Esophagus squamous epithelium (tissue), 5 donors: ENCODE results near the gene KIF5C. TPM values are rescaled to one million over a fixed set of nuclear protein-coding genes. Genes with fewer than 3 reads are reported as not detected.

Source experiments
- DNase-seq: peaks from one replicate; lab custom pipeline; 2025; lab: John Stamatoyannopoulos, UW
- H3K27ac ChIP-seq, 4 donors: fragments of 200-600 bp; sonication (generic); one replicate each; pipeline ENCODE4 v1.5.1; 2016 to 2019; ENCODE audit warnings: mild to moderate bottlenecking in 1 of 4
- H3K27me3 ChIP-seq, 4 donors: fragments of 200-600 bp; sonication (generic); 1 replicate in 3 of 4; 2 replicates in 1 of 4; pipeline versions ENCODE4 v1.5.1 to v1.6.0; 2017 to 2021; ENCODE audit warnings: antibody characterized with exemption in 1 of 4
- H3K36me3 ChIP-seq, 3 donors: fragments of 200-600 bp; sonication (generic); one replicate each; pipeline ENCODE4 v1.5.1; 2016 to 2019
- H3K4me1 ChIP-seq, 3 donors: fragments of 200-600 bp; sonication (generic); one replicate each; pipeline ENCODE4 v1.5.1; 2017 to 2019
- H3K4me3 ChIP-seq, 4 donors: fragments of 200-600 bp; sonication (generic); 1 replicate in 3 of 4; 2 replicates in 1 of 4; pipeline ENCODE4 v1.5.1; 2016 to 2019; ENCODE audit warnings: mild to moderate bottlenecking in 2 of 4, moderate library complexity in 1 of 4
- H3K9me3 ChIP-seq, 3 donors: fragments of 200-600 bp; sonication (generic); one replicate each; pipeline ENCODE4 v1.5.1; 2016 to 2019
- CTCF ChIP-seq, 6 experiments: fragments of 450-650 bp in 4 of 6; fragments of 200-600 bp in 2 of 6; sonication (generic) in 2 of 6; IDR thresholded peaks; one replicate each; pipeline ENCODE4 v1.5.1; 2016 to 2019; ENCODE audit warnings: antibody characterized with exemption in 6 of 6, mild to moderate bottlenecking in 4 of 6, moderate library complexity in 4 of 6
- POLR2A ChIP-seq, 4 donors: fragments of 450-650 bp; IDR thresholded peaks; one replicate each; pipeline ENCODE4 v1.6.1; 2017; ENCODE audit warnings: antibody characterized with exemption in 4 of 4, mild to moderate bottlenecking in 4 of 4, moderate library complexity in 3 of 4
- WGBS, 2 donors: methylation state at CpG; one replicate each; pipeline ENCODE4 v1.1.5; 2018; 5-methylcytosine and 5-hydroxymethylcytosine counted together
- intact Hi-C: fragments of 100-400 bp; cut with DNase I; formaldehyde crosslinking; loops from one replicate; pipeline ENCODE4 v1.15.0; 2022
- total RNA-seq, 4 donors: library from RNA; depleted of rRNA; stranded (reverse); fragments of >200 nt; gene quantifications; one replicate each; pipeline ENCODE4 v1.1.0, GENCODE V29; 2016
- donor health status: DM: yes; HTN: yes; CAD: no.

Gene KIF5C
- total RNA-seq, 4 donors from 2014 or later: 0.09 to 2.3 (median 0.41) TPM; not detected in 1

DNA sequence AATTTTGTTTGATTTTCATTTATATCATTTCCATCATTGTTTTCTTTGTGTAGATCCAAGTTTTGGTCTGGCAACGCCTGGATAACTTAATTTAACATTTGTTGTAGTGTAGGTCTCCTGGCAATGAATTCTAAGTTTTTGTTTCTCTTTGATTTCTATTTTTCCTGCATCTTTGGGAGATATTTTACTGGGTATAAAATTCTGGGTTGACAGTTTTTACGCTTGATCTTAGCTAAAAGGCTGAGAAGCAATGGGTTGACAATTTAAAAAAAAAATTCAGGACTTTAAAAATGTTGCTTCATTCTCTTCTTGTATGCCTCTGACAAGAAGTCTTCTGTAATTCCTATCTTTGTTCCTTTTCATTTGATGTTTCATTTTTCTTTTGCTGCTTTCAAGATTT, 172.1 kb downstream of the KIF5C start:
- DNase-seq: no peak
- H3K27me3 ChIP-seq: peaks cover 0 to 3% (median 0%) of the 10 kb centered on the region in 4 donors
- H3K4me1 ChIP-seq: no peaks in the 10 kb centered on the region
- intact Hi-C loops: no loop called here
- 80 to 87% methylated on average over 2 of the region's 2 CpGs for WGBS, 2 donors
- H3K9me3 ChIP-seq: no peaks in the 10 kb centered on the region
- TF ChIP-seq POLR2A (IDR thresholded peaks at IDR 0.05): no peak
- H3K36me3 ChIP-seq: no peaks in the 10 kb centered on the region
- no peak overlapping the region for H3K27ac ChIP-seq
- H3K4me3 ChIP-seq: no peak overlapping the region

- WGBS, 2 donors: 72 to 83% methylated on average over 2 of the region's 2 CpGs
- no peaks in the 10 kb centered on the region for H3K36me3 ChIP-seq
- TF ChIP-seq CTCF (IDR thresholded peaks at IDR 0.05) (no peak), POLR2A (IDR thresholded peaks at IDR 0.05) (no peak)
Measured at GRCh38 chr2:149049142-149049541, 174.1 kb downstream of the KIF5C start.

GRCh38 chr2:149050188-149050587, 175.2 kb downstream of the KIF5C start:
- Histone ChIP-seq H3K27me3 (no peaks in the 10 kb centered on the region), H3K9me3 (no peaks in the 10 kb centered on the region), H3K4me3 (no peak overlapping the region), H3K27ac (no peak overlapping the region), H3K36me3 (no peaks in the 10 kb centered on the region), H3K4me1 (no peaks in the 10 kb centered on the region)
- WGBS, 2 donors: 63 to 68% methylated on average over 6 of the region's 6 CpGs
- no peak for DNase-seq
- TF ChIP-seq CTCF (IDR thresholded peaks at IDR 0.05) (no peak), POLR2A (IDR thresholded peaks at IDR 0.05) (no peak)
- intact Hi-C loops: no loop called here

More at GRCh38 chr2:149049142-149049541, 174.1 kb downstream of the KIF5C start:
- no peak for DNase-seq
- Histone ChIP-seq H3K27ac (no peak overlapping the region), H3K4me1 (no peaks in the 10 kb centered on the region), H3K9me3 (no peaks in the 10 kb centered on the region), H3K4me3 (no peak overlapping the region), H3K27me3 (no peaks in the 10 kb centered on the region)
- intact Hi-C loops: no loop called here

DNA sequence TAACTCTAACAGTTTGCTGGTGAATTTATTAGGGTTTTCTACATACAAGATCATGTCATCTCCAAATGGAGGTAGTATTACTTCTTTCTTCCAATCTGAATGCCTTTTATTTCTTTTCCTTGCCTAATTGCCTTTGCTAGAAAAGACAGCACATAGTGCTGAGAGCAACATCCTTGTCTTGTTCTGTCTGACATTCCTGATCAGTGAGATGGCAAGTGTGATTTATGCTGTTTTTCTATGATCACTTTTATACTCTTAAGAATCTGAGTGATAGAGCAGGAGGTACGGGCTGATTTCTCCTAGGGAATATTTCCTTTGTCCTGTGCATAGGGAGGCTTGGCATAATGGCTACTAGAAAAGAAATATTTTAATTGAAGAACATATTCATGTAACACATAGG, 180.7 kb downstream of the KIF5C start:
- no peak overlapping the region for H3K27ac ChIP-seq
- no peaks in the 10 kb centered on the region for H3K9me3 ChIP-seq
- WGBS, 2 donors: 22 to 32% methylated on average over 1 of the region's 1 CpG
- H3K4me1 ChIP-seq: peaks cover 0 to 11% (median 0%) of the 10 kb centered on the region in 3 donors
- intact Hi-C loops: no loop called here
- DNase-seq: no peak
- no peak overlapping the region for H3K4me3 ChIP-seq
- no peak for TF ChIP-seq CTCF (IDR thresholded peaks at IDR 0.05)
- no peak for TF ChIP-seq POLR2A (IDR thresholded peaks at IDR 0.05)
- no peaks in the 10 kb centered on the region for H3K36me3 ChIP-seq
- no peaks in the 10 kb centered on the region for H3K27me3 ChIP-seq

DNA sequence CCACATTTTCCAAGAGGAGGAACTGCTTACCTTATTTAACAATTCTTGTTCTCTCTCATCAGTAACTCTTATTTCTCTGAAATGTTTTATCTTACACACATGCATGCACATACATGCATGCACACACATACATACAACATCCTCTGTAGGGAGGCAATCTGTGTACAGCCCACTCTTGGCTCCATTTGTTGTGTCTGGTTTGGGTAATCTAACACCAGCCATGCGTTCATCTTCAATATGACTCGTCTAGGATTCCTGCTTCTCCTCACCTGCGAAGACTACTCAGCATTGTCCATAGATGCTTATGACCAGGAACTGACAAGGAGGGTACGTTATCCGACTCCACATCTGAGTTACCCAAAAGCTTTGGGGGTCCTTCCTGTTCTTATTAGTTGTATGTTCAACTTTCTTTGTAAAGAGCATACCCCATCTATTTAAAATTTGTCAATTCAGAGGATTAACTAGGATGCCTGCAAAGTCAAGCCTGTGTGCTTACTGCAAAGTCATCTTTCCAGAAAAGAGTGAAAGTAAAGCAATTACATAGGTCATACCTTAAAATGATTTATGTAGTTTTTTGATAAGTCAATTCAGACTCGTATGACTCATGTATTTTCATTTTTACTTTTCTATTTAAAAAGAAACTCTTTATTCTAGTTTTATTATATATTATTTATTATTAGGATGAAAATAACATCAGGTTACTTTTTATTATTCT, 181.7 kb downstream of the KIF5C start:
- Histone ChIP-seq H3K27ac (no peak overlapping the region), H3K4me1 (peaks cover 0 to 11% (median 0%) of the 10 kb centered on the region in 3 donors), H3K36me3 (no peaks in the 10 kb centered on the region), H3K4me3 (no peak overlapping the region), H3K9me3 (no peaks in the 10 kb centered on the region), H3K27me3 (no peaks in the 10 kb centered on the region)
- DNase-seq: no peak
- intact Hi-C loops: no loop called here
- 72 to 77% methylated on average over 6 of the region's 6 CpGs for WGBS, 2 donors
- TF ChIP-seq CTCF (IDR thresholded peaks at IDR 0.05) (no peak), POLR2A (IDR thresholded peaks at IDR 0.05) (no peak)
